ENCODE data around the gene DCAF7. TPM values are rescaled to one million over a fixed set of nuclear protein-coding genes. Genes with fewer than 3 reads are reported as not detected.
A peak's percentile ranks its signal among the peaks of the same experiment; 100 is the strongest.

Gene DCAF7
- total RNA-seq, 1 experiment from 2014 or later: 91.5 TPM

GRCh38 chr17:63535640-63536039 is 14.6 kb upstream of the DCAF7 start (continued):
- TF ChIP-seq MAX (CRISPR knock-in tag; IDR thresholded peaks at IDR 0.05): no peak

GRCh38 chr17:63537001-63537400 is 13.3 kb upstream of the DCAF7 start:
- Mint-ChIP-seq H3K27ac (no peak overlapping the region), H3K36me3 (no peaks in the 10 kb centered on the region), H3K27me3 (ENCODE audit: low read depth) (peaks cover 20% of the 10 kb centered on the region), H3K9me3 (no peaks in the 10 kb centered on the region), H3K4me1 (peaks cover 18% of the 10 kb centered on the region), H3K4me3 (no peak overlapping the region)
- CTCF ChIA-PET: interaction anchor here (0.6 to 1.1 kb wide), 4 partner anchors 40 to 101 kb away, joined by 3 to 4 read pairs (median 4); no protein-coding TSS in a partner anchor
- ATAC-seq: no peak
- DNase-seq (ENCODE audit: low spot score): no peak
- POLR2A ChIA-PET: no interaction called here
- TF ChIP-seq PRDM15 (CRISPR knock-in tag; IDR thresholded peaks at IDR 0.05) (no peak), HMGXB4 (CRISPR knock-in tag; IDR thresholded peaks at IDR 0.05) (no peak), ZNF219 (CRISPR knock-in tag; IDR thresholded peaks at IDR 0.05; ENCODE audit: borderline replicate concordance) (no peak), ATF2 (CRISPR knock-in tag; IDR thresholded peaks at IDR 0.05; ENCODE audit: borderline replicate concordance, low read depth) (no peak)

GRCh38 chr17:63537991-63538692 is 12.1 kb upstream of the DCAF7 start:
- H3K9me3 Mint-ChIP-seq: no peaks in the 10 kb centered on the region
- CTCF ChIA-PET: interaction anchor here (0.7 to 1.3 kb wide), 5 partner anchors 40 to 113 kb away, joined by 3 to 4 read pairs (median 3); no protein-coding TSS in a partner anchor
- no peak overlapping the region for H3K27ac Mint-ChIP-seq
- POLR2A ChIA-PET: interaction anchor here (0.5 kb wide), 1 partner anchor 11 kb away, joined by 3 read pairs; no protein-coding TSS in a partner anchor
- peaks cover 20% of the 10 kb centered on the region for H3K27me3 Mint-ChIP-seq (ENCODE audit: low read depth)
- TF ChIP-seq ZNF138 (CRISPR knock-in tag; conservative IDR thresholded peaks at IDR 0.05) (no peak), MAX (CRISPR knock-in tag; IDR thresholded peaks at IDR 0.05) (peak; percentile 43), ZNF121 (CRISPR knock-in tag; IDR thresholded peaks at IDR 0.05) (0 out of 2 replicates have a peak, but pooled peaks have one; percentile 15)
- ATAC-seq (peak; percentile 66), DNase-seq (ENCODE audit: low spot score) (peak; percentile 56)
- H3K4me1 Mint-ChIP-seq: peaks cover 11% of the 10 kb centered on the region
- H3K36me3 Mint-ChIP-seq: no peaks in the 10 kb centered on the region
- H3K4me3 Mint-ChIP-seq: peak overlapping the region; percentile 62

GRCh38 chr17:63538693-63539595 is 11.3 kb upstream of the DCAF7 start:
- no peak for TF ChIP-seq ZBTB43 (CRISPR knock-in tag; IDR thresholded peaks at IDR 0.05)
- TF ChIP-seq NFE2L1 (CRISPR knock-in tag; IDR thresholded peaks at IDR 0.05): no peak
- ChIA-PET CTCF (interaction anchor here (0.9 to 1.3 kb wide), 2 partner anchors 73 to 113 kb away, joined by 3 to 4 read pairs; no protein-coding TSS in a partner anchor), POLR2A (interaction anchor here (0.5 kb wide), 1 partner anchor 10 kb away, joined by 3 read pairs; no protein-coding TSS in a partner anchor)
- DNase-seq (ENCODE audit: low spot score): no peak
- ATAC-seq: no peak
- Mint-ChIP-seq H3K4me1 (peaks cover 14% of the 10 kb centered on the region), H3K27ac (no peak overlapping the region), H3K9me3 (no peaks in the 10 kb centered on the region), H3K4me3 (peak overlapping the region; percentile 62), H3K27me3 (ENCODE audit: low read depth) (peaks cover 20% of the 10 kb centered on the region), H3K36me3 (no peaks in the 10 kb centered on the region)

Measured in WTC11 (cell line).